Tibial artery (tissue), 4 donors: Measurements from ENCODE around the gene NUP42.
"Not testable (repeated sequence)": the region's sequence is repeated elsewhere in the genome, so short reads cannot be mapped to it uniquely, and the experiment has no call there.

Experiments used
- DNase-seq, 2 donors: peaks; one replicate each; pipeline ENCODE4 v3.0.0-alpha.2; 2019
- H3K27ac ChIP-seq, 2 donors: fragments of 200-600 bp; sonication (generic) in 1 of 2; 1 replicate in 1 of 2; 2 replicates in 1 of 2; pipeline ENCODE4 v1.5.1; 2018 to 2019; ENCODE audit warnings: mild to moderate bottlenecking in 1 of 2
- H3K27me3 ChIP-seq, 2 donors: fragments of 200-600 bp; sonication (generic) in 1 of 2; one replicate each; pipeline versions ENCODE4 v1.5.1 to v1.6.0; 2016 to 2019
- H3K36me3 ChIP-seq, 3 donors: fragments of 200-600 bp; sonication (generic) in 2 of 3; one replicate each; pipeline ENCODE4 v1.5.1; 2016 to 2019; ENCODE audit warnings: mild to moderate bottlenecking in 2 of 3
- H3K4me1 ChIP-seq, 4 donors: fragments of 200-600 bp; sonication (generic) in 2 of 4; 1 replicate in 3 of 4; 2 replicates in 1 of 4; pipeline ENCODE4 v1.5.1; 2016 to 2019
- H3K4me3 ChIP-seq, 2 donors: fragments of 200-600 bp; sonication (generic) in 1 of 2; 1 replicate in 1 of 2; 2 replicates in 1 of 2; pipeline ENCODE4 v1.5.1; 2018 to 2019; ENCODE audit warnings: mild to moderate bottlenecking in 2 of 2
- H3K9me3 ChIP-seq, 3 donors: fragments of 200-600 bp; sonication (generic) in 1 of 3; one replicate each; pipeline ENCODE4 v1.5.1; 2016 to 2019
- CTCF ChIP-seq, 2 experiments: fragments of 200-600 bp in 1 of 2; fragments of 450-650 bp in 1 of 2; IDR thresholded peaks; one replicate each; pipeline ENCODE4 v1.5.1; 2017 to 2019; ENCODE audit warnings: antibody characterized with exemption in 2 of 2, mild to moderate bottlenecking in 1 of 2, moderate library complexity in 1 of 2
- intact Hi-C: fragments of 100-400 bp; cut with DNase I; formaldehyde crosslinking; loops from one replicate; pipeline ENCODE4 v1.15.0; 2023; ENCODE audit warnings: low total_unique reads

Gene NUP42

DNA sequence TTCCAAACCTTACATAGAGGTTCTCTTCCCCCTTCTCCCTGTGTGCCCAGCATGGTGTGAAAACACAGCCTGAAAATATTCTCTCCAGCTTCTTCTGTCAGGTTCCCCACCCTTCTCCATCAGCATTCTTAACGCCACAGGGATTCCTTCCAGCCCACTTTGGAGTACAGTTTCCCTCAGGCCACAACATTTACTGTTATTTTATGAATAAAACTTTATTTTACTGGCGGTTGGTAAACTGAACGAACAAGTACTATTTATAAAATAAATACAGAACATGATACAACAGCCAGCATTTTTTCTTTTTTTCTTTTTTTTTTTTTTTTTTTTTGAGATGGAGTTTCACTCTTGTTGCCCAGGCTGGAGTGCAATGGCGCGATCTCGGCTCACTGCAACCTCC, 33.1 kb downstream of the NUP42 start:
- Histone ChIP-seq H3K27ac (no peak overlapping the region), H3K27me3 (no peaks in the 10 kb centered on the region), H3K4me3 (no peak overlapping the region), H3K4me1 (no peaks in the 10 kb centered on the region), H3K36me3 (no peaks in the 10 kb centered on the region), H3K9me3 (no peaks in the 10 kb centered on the region)
- intact Hi-C loops: no loop called here
- no peak for TF ChIP-seq CTCF (IDR thresholded peaks at IDR 0.05)
- DNase-seq: no peak

DNA sequence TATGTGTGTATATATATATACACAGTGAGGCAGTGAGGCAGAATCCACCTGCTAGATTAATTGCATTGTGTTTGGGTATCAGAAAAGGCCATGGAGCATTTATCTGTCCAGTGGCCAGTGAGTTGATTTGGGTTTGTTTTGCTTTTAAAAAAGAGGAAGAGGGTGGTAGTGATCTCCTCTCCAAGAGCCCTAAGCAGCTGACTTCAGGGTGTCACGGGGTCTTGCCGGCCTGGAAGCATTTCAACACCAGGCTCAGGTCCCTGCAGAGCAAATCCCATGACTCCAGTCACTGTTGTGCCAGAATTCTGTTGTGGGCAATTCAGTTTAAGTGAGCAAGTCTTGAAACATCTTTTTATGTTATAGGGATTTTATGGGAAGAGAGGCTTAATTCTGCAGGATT, 34.2 kb downstream of the NUP42 start:
- intact Hi-C loops: no loop called here
- no peak overlapping the region for H3K4me3 ChIP-seq
- H3K36me3 ChIP-seq: no peaks in the 10 kb centered on the region
- H3K27ac ChIP-seq: no peak overlapping the region
- H3K9me3 ChIP-seq: no peaks in the 10 kb centered on the region
- DNase-seq: peak; percentile 69 to 76
- TF ChIP-seq CTCF (IDR thresholded peaks at IDR 0.05): no peak
- no peaks in the 10 kb centered on the region for H3K27me3 ChIP-seq
- H3K4me1 ChIP-seq: no peaks in the 10 kb centered on the region

GRCh38 chr7:23218196-23218595, 36.3 kb downstream of the NUP42 start:
- Histone ChIP-seq H3K36me3 (no peaks in the 10 kb centered on the region), H3K27ac (no peak overlapping the region), H3K27me3 (no peaks in the 10 kb centered on the region), H3K4me1 (no peaks in the 10 kb centered on the region), H3K9me3 (no peaks in the 10 kb centered on the region), H3K4me3 (no peak overlapping the region)
- TF ChIP-seq CTCF (IDR thresholded peaks at IDR 0.05): no peak
- intact Hi-C loops: no loop called here
- no peak for DNase-seq

- Histone ChIP-seq H3K4me1 (no peaks in the 10 kb centered on the region), H3K9me3 (no peaks in the 10 kb centered on the region), H3K36me3 (no peaks in the 10 kb centered on the region), H3K4me3 (no peak overlapping the region), H3K27ac (no peak overlapping the region), H3K27me3 (no peaks in the 10 kb centered on the region)
- intact Hi-C loops: no loop called here
- no peak for DNase-seq
- TF ChIP-seq CTCF (IDR thresholded peaks at IDR 0.05): no peak
These were observed 39.0 kb downstream of the NUP42 start for GRCh38 chr7:23220690-23221305.

GRCh38 chr7:23222439-23223030, 40.7 kb downstream of the NUP42 start:
- H3K36me3 ChIP-seq: no peaks in the 10 kb centered on the region
- H3K27ac ChIP-seq: no peak overlapping the region
- H3K4me1 ChIP-seq: no peaks in the 10 kb centered on the region
- no peaks in the 10 kb centered on the region for H3K9me3 ChIP-seq
- no peaks in the 10 kb centered on the region for H3K27me3 ChIP-seq
- DNase-seq: no peak
- intact Hi-C loops: no loop called here
- no peak for TF ChIP-seq CTCF (IDR thresholded peaks at IDR 0.05)
- no peak overlapping the region for H3K4me3 ChIP-seq

- intact Hi-C loops, DNase-seq, H3K36me3 ChIP-seq, H3K27me3 ChIP-seq, H3K4me1 ChIP-seq, H3K4me3 ChIP-seq, H3K9me3 ChIP-seq, H3K27ac ChIP-seq: not testable (repeated sequence)
These were observed 42.5 kb downstream of the NUP42 start for GRCh38 chr7:23224364-23224763.
